B cell (primary cell): Measurements from ENCODE around the gene ZBTB6. TPM values are rescaled to one million over a fixed set of nuclear protein-coding genes. Genes with fewer than 3 reads are reported as not detected.

ENCODE experiments used
- ATAC-seq: fragments of 200-7000 bp; cut with Tn5 transposase; one replicate; pipeline ENCODE4 v1.10.0; 2021; ENCODE audit warnings: low read depth, mild to moderate bottlenecking, moderate number of reproducible peaks, moderate library complexity
- CTCF ChIA-PET: fragments of 350-600 bp; sonication (Branson Sonifier 250); formaldehyde crosslinking; loops from one replicate; lab custom pipeline; 2021; ENCODE audit warnings: antibody characterized with exemption, inconsistent platforms; lab: Charles Lee
- POLR2A ChIA-PET: fragments of 350-600 bp; sonication (Branson Sonifier 250); formaldehyde crosslinking; loops from one replicate; lab custom pipeline; 2021; ENCODE audit warnings: antibody characterized with exemption; lab: Charles Lee
- DNase-seq: peaks from one replicate; pipeline ENCODE4 v3.0.0; 2013
- H2AFZ ChIP-seq: 2 replicates; pipeline ENCODE4 v1.6.1; 2012; ENCODE audit warnings: mild to moderate bottlenecking, low read depth, low read length; ENCODE audit not compliant: insufficient read depth, poor library complexity, severe bottlenecking
- H3K27ac ChIP-seq, 2 donors: 1 replicate in 1 of 2; 2 replicates in 1 of 2; pipeline ENCODE4 v1.5.1; 2012 to 2013; ENCODE audit warnings: low read length in 2 of 2, mild to moderate bottlenecking in 2 of 2, moderate library complexity in 1 of 2
- H3K27me3 ChIP-seq, 4 experiments: fragments of 200-600 bp in 1 of 4; sonication (generic) in 1 of 4; replicated peaks in 1 of 4; 1 replicate in 2 of 4; 2 replicates in 2 of 4; pipeline versions ENCODE4 v1.6.1 to v1.7.0; 2013 to 2016; ENCODE audit warnings: low read length in 3 of 4, mild to moderate bottlenecking in 2 of 4, mixed read lengths in 1 of 4, moderate library complexity in 1 of 4; ENCODE audit not compliant: insufficient read depth in 4 of 4, control insufficient read depth in 3 of 4; ENCODE audit errors: control extremely low read depth in 1 of 4
- H3K36me3 ChIP-seq, 2 experiments: replicated peaks in 1 of 2; 1 replicate in 1 of 2; 2 replicates in 1 of 2; pipeline versions ENCODE4 v1.6.1 to v1.7.1; 2013; ENCODE audit warnings: low read length in 1 of 2; ENCODE audit not compliant: insufficient read depth in 2 of 2, control insufficient read depth in 1 of 2; ENCODE audit errors: control extremely low read depth in 1 of 2, extremely low read depth in 1 of 2
- H3K4me1 ChIP-seq, 2 donors: fragments of 200-600 bp in 1 of 2; sonication (generic) in 1 of 2; 1 replicate in 1 of 2; 2 replicates in 1 of 2; pipeline versions ENCODE4 v1.5.1 to v1.6.1; 2013 to 2017; ENCODE audit warnings: low read length in 2 of 2; ENCODE audit not compliant: control insufficient read depth in 2 of 2, insufficient read depth in 2 of 2
- H3K4me2 ChIP-seq: replicated peaks from 2 replicates; pipeline ENCODE3; 2012; ENCODE audit warnings: mild to moderate bottlenecking, low read depth, low read length; ENCODE audit not compliant: poor library complexity, severe bottlenecking
- H3K4me3 ChIP-seq, 5 experiments: fragments of 200-600 bp in 1 of 5; sonication (generic) in 1 of 5; 1 replicate in 3 of 5; 2 replicates in 2 of 5; pipeline versions ENCODE4 v1.5.1 to v1.7.0; 2011 to 2016; ENCODE audit warnings: low read length in 4 of 5, mild to moderate bottlenecking in 4 of 5, low read depth in 2 of 5, control low read depth in 1 of 5, moderate library complexity in 1 of 5; ENCODE audit not compliant: insufficient read depth in 1 of 5; ENCODE audit errors: control extremely low read depth in 1 of 5, extremely low read depth in 1 of 5
- H3K79me2 ChIP-seq: fragments of 200-600 bp; sonication (generic); one replicate; pipeline ENCODE4 v1.6.0; 2016; ENCODE audit warnings: low read length; ENCODE audit not compliant: control insufficient read depth, insufficient read depth
- H3K9ac ChIP-seq: fragments of 200-600 bp; sonication (generic); 2 replicates; pipeline ENCODE4 v1.6.1; 2017; ENCODE audit warnings: mild to moderate bottlenecking, low read length, moderate library complexity
- H3K9me3 ChIP-seq, 3 donors: one replicate each; pipeline versions ENCODE4 v1.6.1 to v1.7.1; 2013; ENCODE audit warnings: low read length in 2 of 3; ENCODE audit not compliant: control insufficient read depth in 2 of 3, insufficient read depth in 1 of 3; ENCODE audit errors: control extremely low read depth in 1 of 3
- H4K20me1 ChIP-seq: 2 replicates; pipeline ENCODE4 v1.6.0; 2012; ENCODE audit warnings: mild to moderate bottlenecking, low read length; ENCODE audit not compliant: insufficient read depth, control insufficient read depth, poor library complexity, severe bottlenecking
- H3K27ac Mint-ChIP-seq: one replicate; pipeline ENCODE4 v1.8.0; 2021; ENCODE audit warnings: mixed read lengths
- H3K27me3 Mint-ChIP-seq: one replicate; pipeline ENCODE4 v1.8.0; 2021; ENCODE audit warnings: mixed read lengths
- H3K4me1 Mint-ChIP-seq: one replicate; pipeline ENCODE4 v1.8.0; 2021; ENCODE audit warnings: mixed read lengths
- H3K4me3 Mint-ChIP-seq: one replicate; pipeline ENCODE4 v1.8.0; 2021; ENCODE audit warnings: mixed read lengths
- H3K9me3 Mint-ChIP-seq: one replicate; pipeline ENCODE4 v1.8.0; 2022; ENCODE audit warnings: mixed read lengths; ENCODE audit not compliant: insufficient read depth
- EZH2 ChIP-seq: IDR thresholded peaks from 2 replicates; pipeline ENCODE4 v1.6.1; 2012; ENCODE audit warnings: borderline replicate concordance, low read depth, mild to moderate bottlenecking, moderate library complexity, low read length; ENCODE audit not compliant: insufficient read depth, poor library complexity, severe bottlenecking
- WGBS: methylation state at CpG from one replicate; pipeline ENCODE4 v1.1.5; 2013; ENCODE audit warnings: missing lambda C conversion rate; ENCODE audit not compliant: insufficient coverage; 5-methylcytosine and 5-hydroxymethylcytosine counted together
- intact Hi-C: fragments of 100-400 bp; cut with micrococcal nuclease; formaldehyde crosslinking; loops from one replicate; pipeline ENCODE4 v1.10.0; 2022
- polyA plus RNA-seq: library from polyadenylated mRNA; depleted of rRNA; stranded (reverse); fragments of >200 nt; gene quantifications from 2 replicates; pipeline ENCODE4 v1.2.3, GENCODE V29; 2012
- total RNA-seq, 2 donors: library from RNA; stranded (reverse); fragments of 120-200 nt in 1 of 2; gene quantifications; 1 replicate in 1 of 2; 2 replicates in 1 of 2; pipeline versions ENCODE4 v1.2.3 to v1.2.4, GENCODE V29; 2013 to 2022
- TF ChIP-seq, protein P1 (sequence below): fragments of 200-600 bp; IDR thresholded peaks from one replicate; pipeline ENCODE4 v1.8.0; 2022; ENCODE audit warnings: antibody characterized with exemption, mild to moderate bottlenecking

ZBTB6 gene
- total and polyA plus RNA-seq, 2 donors (not counting 1 experiment from before 2014, with no cell fraction given) = 1.3 to 19.9 TPM

DNA sequence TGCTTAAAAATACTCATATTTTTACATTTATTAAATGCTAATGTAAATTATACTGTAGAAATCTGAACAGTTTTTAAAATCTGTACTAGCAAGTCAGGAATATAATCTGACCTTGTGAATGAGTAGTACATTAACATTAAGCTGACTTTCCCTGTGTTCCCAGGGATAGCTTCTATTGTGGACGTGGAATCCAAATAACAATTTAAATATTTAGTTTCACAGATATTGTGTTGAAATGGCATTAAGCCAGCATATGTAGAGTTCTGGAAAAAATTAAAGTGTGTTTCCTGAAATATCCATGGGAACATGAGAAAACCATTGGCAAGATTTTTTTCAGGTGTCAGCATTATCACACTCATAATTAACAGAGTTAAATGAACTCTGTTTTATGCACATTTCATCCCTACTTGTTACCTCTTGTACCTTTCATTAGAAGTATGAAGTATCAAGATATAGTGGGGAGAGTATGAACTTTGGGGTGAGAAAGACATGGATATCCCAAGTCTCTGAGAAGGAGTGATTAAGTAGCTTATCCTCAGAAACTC, 33.4 kb upstream of the ZBTB6 start:
- Histone ChIP-seq H4K20me1 (peaks cover 57% of the 10 kb centered on the region), H3K4me2 (no peak overlapping the region), H2AFZ (no peak overlapping the region), H3K36me3 (no peaks in the 10 kb centered on the region), H3K27me3 (no peaks in the 10 kb centered on the region), H3K79me2 (peaks cover 99% of the 10 kb centered on the region), H3K9ac (no peak overlapping the region), H3K27ac (no peak overlapping the region), H3K4me1 (peaks cover 7 to 9% of the 10 kb centered on the region in 2 donors), H3K9me3 (no peaks in the 10 kb centered on the region), H3K4me3 (no peak overlapping the region)
- DNase-seq = no peak
- peaks cover 43% of the 10 kb centered on the region for H3K4me1 Mint-ChIP-seq
- H3K27me3 Mint-ChIP-seq = no peaks in the 10 kb centered on the region
- no peaks in the 10 kb centered on the region for H3K9me3 Mint-ChIP-seq
- ChIA-PET POLR2A (no interaction called here), CTCF (interaction anchor here (0.6 to 1.5 kb wide), 2 partner anchors 15 to 42 kb away, joined by 3 to 4 read pairs; partner anchors contain the start of gene ZBTB26)
- intact Hi-C loops = loop anchor here (10.0 kb wide), 1 partner anchor 682 kb away; the partner anchor contains the start of genes MRRF and RBM18
- no peak for ATAC-seq
- no peak for TF ChIP-seq EZH2
- TF ChIP-seq, protein P1, sequence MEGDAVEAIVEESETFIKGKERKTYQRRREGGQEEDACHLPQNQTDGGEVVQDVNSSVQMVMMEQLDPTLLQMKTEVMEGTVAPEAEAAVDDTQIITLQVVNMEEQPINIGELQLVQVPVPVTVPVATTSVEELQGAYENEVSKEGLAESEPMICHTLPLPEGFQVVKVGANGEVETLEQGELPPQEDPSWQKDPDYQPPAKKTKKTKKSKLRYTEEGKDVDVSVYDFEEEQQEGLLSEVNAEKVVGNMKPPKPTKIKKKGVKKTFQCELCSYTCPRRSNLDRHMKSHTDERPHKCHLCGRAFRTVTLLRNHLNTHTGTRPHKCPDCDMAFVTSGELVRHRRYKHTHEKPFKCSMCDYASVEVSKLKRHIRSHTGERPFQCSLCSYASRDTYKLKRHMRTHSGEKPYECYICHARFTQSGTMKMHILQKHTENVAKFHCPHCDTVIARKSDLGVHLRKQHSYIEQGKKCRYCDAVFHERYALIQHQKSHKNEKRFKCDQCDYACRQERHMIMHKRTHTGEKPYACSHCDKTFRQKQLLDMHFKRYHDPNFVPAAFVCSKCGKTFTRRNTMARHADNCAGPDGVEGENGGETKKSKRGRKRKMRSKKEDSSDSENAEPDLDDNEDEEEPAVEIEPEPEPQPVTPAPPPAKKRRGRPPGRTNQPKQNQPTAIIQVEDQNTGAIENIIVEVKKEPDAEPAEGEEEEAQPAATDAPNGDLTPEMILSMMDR = no peak
- H3K27ac Mint-ChIP-seq = no peak overlapping the region
- no CpG with 5 or more reads among the region's 1 CpG for WGBS
- no peak overlapping the region for H3K4me3 Mint-ChIP-seq
